Testis (tissue), 2 donors: ENCODE measurements around the gene HCK.

ENCODE experiments used
- CTCF ChIP-seq, 3 experiments: fragments of 450-650 bp in 2 of 3; fragments of 200-600 bp in 1 of 3; sonication (generic) in 1 of 3; IDR thresholded peaks; one replicate each; pipeline ENCODE4 v1.5.1; 2016 to 2019; ENCODE audit warnings: antibody characterized with exemption in 3 of 3, mild to moderate bottlenecking in 2 of 3, moderate library complexity in 1 of 3
- POLR2A ChIP-seq: fragments of 450-650 bp; IDR thresholded peaks from one replicate; pipeline ENCODE4 v1.6.1; 2017; ENCODE audit warnings: antibody characterized with exemption, mild to moderate bottlenecking, moderate library complexity

GRCh38 chr20:32116079-32116521 is 64.1 kb downstream of the HCK start:
- TF ChIP-seq CTCF (IDR thresholded peaks at IDR 0.05) (no peak), POLR2A (no peak)
